ENCODE results near the gene RGPD3. TPM values are rescaled to one million over a fixed set of nuclear protein-coding genes. Genes with fewer than 3 reads are reported as not detected.
"Not testable (repeated sequence)": the region's sequence is repeated elsewhere in the genome, so short reads cannot be mapped to it uniquely, and the experiment has no call there.

RGPD3 gene
- total RNA-seq, 6 donors from 2014 or later, result 0.13 to 2.1 (median 0.73) TPM

DNA sequence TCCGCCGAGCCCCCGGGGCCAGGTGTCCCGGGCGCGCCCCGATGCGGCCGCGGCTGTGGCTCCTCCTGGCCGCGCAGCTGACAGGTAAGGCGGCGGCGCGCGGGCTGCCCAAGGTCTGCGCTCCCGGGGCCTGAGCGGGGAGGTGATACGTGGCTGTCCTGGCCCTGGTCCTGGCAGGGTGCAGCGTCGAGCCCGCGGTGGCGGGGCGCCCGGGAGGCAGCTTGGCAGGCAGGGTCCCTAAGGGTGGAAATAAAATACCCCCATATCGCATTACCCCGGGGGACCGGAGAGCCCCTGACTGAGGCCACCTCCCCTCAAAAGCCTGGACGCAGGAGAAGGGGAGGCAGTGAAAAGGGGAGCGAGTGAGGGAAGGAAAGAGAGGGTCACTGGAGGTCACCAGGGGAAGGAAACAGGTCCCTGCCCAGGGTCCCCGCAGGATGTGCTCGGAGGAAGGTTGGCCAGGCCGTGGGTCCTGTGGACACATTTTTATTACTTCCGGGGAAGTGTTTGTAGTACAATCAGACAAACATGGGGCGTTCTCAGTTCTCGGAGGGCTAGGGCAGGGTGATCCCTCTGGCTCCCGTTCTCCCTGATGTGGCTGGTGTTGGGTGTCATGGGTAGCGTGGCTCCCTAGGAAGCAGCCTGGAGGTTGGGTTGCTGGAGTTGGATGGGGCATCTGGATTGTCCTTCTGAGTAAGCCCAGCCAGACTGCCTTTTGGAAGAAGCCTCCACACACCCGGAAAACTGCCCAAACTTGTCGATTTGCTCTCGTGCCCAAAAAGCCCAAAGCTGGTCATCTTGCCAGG is 19.4 kb upstream of the RGPD3 start:
- DNase-seq, result peak in 1 of 2 donors; percentile 80
- not testable (repeated sequence) for H3K36me3 ChIP-seq; H3K27me3 ChIP-seq; H3K4me1 ChIP-seq; ATAC-seq (ENCODE audit: low FRiP score in 2 of 2); H3K27ac ChIP-seq; H3K4me3 ChIP-seq; H3K9me3 ChIP-seq
- 25 to 34% methylated on average over 15 to 23 of the region's 44 CpGs for WGBS, 2 donors

DNA sequence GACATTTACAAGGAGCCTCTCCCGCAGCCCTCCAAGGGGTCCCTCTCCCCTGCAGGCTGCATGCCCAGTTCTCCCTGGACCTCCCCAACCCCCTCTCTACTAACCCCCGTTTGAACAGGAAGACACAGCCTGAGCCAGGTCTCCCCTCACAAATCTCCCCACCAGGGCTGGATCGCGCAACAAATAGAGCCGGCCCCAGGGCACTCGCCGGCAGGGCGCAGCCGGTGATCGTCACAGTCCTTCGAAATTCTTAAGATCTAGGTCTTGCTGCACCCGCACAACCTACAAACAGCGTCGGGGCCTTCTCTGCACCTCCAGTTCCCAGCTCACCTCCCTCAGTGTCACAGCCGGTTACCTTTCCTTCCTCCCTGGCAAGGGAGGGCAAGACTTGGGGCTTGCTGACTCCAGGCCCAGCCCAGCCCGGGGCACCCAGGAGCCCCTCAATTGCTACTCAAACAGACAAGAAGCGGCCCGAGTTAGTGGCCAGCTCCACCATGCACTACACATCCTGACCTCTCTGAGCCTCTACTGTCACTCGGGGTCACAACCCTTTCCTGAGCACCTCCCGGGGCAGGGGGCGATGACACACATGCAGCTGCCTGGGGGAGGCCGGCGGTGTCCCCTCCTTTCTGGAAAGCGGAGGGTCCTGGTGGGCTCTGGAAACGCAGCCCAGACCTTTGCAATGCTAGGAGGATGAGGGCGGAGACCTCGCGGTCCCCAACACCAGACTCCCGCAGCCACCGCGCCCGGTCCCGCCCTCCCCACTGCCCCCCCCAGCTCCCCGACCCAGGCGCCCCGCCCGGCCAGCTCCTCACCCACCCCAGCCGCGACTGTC is 18.6 kb upstream of the RGPD3 start, which contains the start of gene CD8B2:
Gene CD8B2 (plus strand): TSS at position 814 of the 835 bp plus-strand sequence. CDS start 63 bp downstream, outside the sequence.
- not testable (repeated sequence) for H3K36me3 ChIP-seq; H3K27ac ChIP-seq; H3K4me3 ChIP-seq; H3K9me3 ChIP-seq; ATAC-seq (ENCODE audit: low FRiP score in 2 of 2); H3K27me3 ChIP-seq; H3K4me1 ChIP-seq
- 21 to 42% methylated on average over 5 to 18 of the region's 39 CpGs for WGBS, 2 donors
- DNase-seq, result peak in 1 of 2 donors; percentile 73

DNA sequence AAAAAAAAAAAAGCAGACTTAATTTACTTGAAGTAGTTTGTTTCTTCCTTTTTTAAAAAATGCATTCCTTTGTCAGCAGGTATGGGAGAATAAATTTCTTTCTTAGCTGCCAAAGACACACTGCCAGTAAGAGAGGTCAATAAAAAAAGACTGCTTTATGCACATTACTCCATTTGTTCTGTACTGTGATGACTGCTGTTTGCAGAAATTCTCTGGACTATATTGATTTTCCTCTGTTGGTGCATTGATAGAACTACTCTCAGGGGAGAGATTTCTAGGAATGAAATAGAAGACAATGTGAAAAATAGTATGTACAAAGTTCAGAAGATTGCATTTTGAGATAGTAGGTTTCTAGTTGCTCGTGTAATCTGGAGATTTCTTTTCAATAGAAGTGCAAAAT is 11.3 kb upstream of the RGPD3 start:
- ATAC-seq (ENCODE audit: low FRiP score in 2 of 2); H3K4me1 ChIP-seq; H3K27ac ChIP-seq; H3K9me3 ChIP-seq; H3K36me3 ChIP-seq; H3K27me3 ChIP-seq; DNase-seq; H3K4me3 ChIP-seq: not testable (repeated sequence)
- WGBS, 2 donors, result no CpG with 5 or more reads among the region's 1 CpG

GRCh38 chr2:106477647-106478046 is 9.4 kb upstream of the RGPD3 start:
- not testable (repeated sequence) for DNase-seq; H3K4me1 ChIP-seq; H3K4me3 ChIP-seq; H3K36me3 ChIP-seq; H3K27me3 ChIP-seq; ATAC-seq (ENCODE audit: low FRiP score in 2 of 2); H3K9me3 ChIP-seq; H3K27ac ChIP-seq
- WGBS, 2 donors, result 75 to 90% methylated on average over 1 to 2 of the region's 4 CpGs

DNA sequence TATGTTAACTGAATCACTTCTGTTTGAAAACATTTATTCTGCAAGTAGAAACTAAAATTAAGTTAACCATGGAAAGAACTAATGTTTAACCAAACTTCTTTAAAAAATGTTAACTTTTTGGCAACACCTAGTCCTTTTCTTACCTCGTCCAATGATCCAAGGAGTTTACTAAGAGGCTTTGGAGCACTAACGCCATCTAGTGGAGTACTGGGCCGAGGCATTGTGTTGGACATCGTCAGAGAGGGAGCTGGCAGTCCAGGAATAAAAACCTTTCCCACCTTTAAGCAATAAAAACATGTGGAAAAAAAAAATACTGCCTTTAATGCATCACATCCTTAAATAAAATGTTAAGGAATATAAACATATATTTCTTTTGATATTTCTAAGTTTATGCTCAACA is 2.4 kb upstream of the RGPD3 start:
- DNase-seq, result peak in 1 of 2 donors; percentile 49
- TF ChIP-seq CTCF (IDR thresholded peaks at IDR 0.05), result peak in 2 of 6 experiments; percentile 15 to 28

GRCh38 chr2:106467516-106467915 is 697 bp downstream of the RGPD3 start:
- H3K4me3 ChIP-seq, result not testable (repeated sequence)
- peak in 1 of 2 donors; percentile 73 for DNase-seq

More for the DNA sequence above, 2.4 kb upstream of the RGPD3 start:
- not testable (repeated sequence) for H3K27me3 ChIP-seq, H3K4me3 ChIP-seq, H3K36me3 ChIP-seq, H3K9me3 ChIP-seq, H3K27ac ChIP-seq, H3K4me1 ChIP-seq
- ATAC-seq (ENCODE audit: low FRiP score in 2 of 2), result peak; percentile 67 to 71
- 0 to 3% methylated on average over 3 to 4 of the region's 4 CpGs for WGBS, 2 donors

DNA sequence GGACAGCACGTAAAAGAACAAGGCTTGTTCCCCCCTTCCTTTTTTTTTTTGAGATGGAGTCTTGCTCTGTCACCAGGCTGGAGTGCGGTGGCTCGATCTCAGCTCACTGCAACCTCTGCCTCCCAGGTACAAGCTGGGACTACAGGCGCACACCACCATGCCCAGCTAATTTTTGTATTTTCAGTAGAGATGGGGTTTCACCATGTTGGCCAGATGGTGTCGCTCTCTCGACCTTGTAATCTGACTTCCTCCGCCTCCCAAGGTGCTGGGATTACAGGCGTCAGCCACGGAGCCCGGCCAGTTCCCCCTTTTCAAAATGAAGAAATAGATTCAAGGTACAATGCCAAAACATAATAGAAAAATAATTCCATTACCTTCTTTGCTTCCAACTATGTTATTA is 6.3 kb downstream of the RGPD3 start:
- not testable (repeated sequence) for H3K4me3 ChIP-seq; H3K27ac ChIP-seq; H3K27me3 ChIP-seq; DNase-seq; H3K4me1 ChIP-seq; ATAC-seq (ENCODE audit: low FRiP score in 2 of 2); H3K36me3 ChIP-seq; H3K9me3 ChIP-seq
- 59 to 70% methylated on average over 9 to 10 of the region's 10 CpGs for whole genome bisulfite sequencing, 2 donors

More at GRCh38 chr2:106467516-106467915, 697 bp downstream of the RGPD3 start:
- H3K9me3 ChIP-seq; H3K27me3 ChIP-seq; H3K36me3 ChIP-seq; H3K4me1 ChIP-seq; ATAC-seq (ENCODE audit: low FRiP score in 2 of 2); H3K27ac ChIP-seq: not testable (repeated sequence)
- 92 to 94% methylated on average over 21 to 46 of the region's 49 CpGs for WGBS, 2 donors

GRCh38 chr2:106390680-106391079 is 77.5 kb downstream of the RGPD3 start:
- 74 to 92% methylated on average over 5 of the region's 5 CpGs for WGBS, 2 donors
- not testable (repeated sequence) for H3K27ac ChIP-seq; ATAC-seq (ENCODE audit: low FRiP score in 2 of 2); H3K4me1 ChIP-seq; H3K4me3 ChIP-seq; H3K36me3 ChIP-seq; H3K27me3 ChIP-seq; DNase-seq; H3K9me3 ChIP-seq

- ATAC-seq (ENCODE audit: low FRiP score in 2 of 2), result not testable (repeated sequence)
These were observed 79.3 kb downstream of the RGPD3 start for GRCh38 chr2:106388814-106389410.

DNA sequence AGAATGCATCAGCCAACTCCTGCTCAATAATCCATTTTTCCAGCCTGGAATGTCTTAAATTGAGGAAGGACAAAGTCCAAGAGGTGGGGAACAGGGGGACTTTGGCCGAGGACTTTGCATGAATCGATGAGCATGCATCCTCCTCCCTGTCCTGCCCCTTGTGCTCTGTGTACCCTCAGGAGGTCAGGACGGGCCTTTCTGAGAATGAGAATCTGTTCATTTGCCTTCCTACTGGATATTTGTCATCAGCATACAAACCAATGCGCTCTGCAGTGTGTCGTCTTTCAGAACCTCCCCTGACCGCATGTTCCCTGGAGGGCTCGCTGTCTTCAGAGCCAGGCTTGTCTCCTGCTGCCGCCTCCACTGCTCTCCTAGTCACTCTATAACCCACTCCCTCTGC is 83.7 kb downstream of the RGPD3 start:
- not testable (repeated sequence) for H3K4me1 ChIP-seq; ATAC-seq (ENCODE audit: low FRiP score in 2 of 2); H3K36me3 ChIP-seq; H3K27me3 ChIP-seq; H3K4me3 ChIP-seq; DNase-seq; H3K27ac ChIP-seq; H3K9me3 ChIP-seq
- WGBS, 2 donors, result 90 to 96% methylated on average over 8 of the region's 8 CpGs

More at GRCh38 chr2:106388814-106389410, 79.3 kb downstream of the RGPD3 start:
- H3K27ac ChIP-seq, H3K4me1 ChIP-seq, H3K4me3 ChIP-seq, H3K9me3 ChIP-seq, H3K36me3 ChIP-seq, H3K27me3 ChIP-seq, DNase-seq: not testable (repeated sequence)
- 61 to 64% methylated on average over 6 of the region's 7 CpGs for WGBS, 2 donors

- WGBS, 2 donors, result 82 to 84% methylated on average over 4 of the region's 4 CpGs
- not testable (repeated sequence) for H3K4me3 ChIP-seq; H3K4me1 ChIP-seq; H3K27me3 ChIP-seq; ATAC-seq (ENCODE audit: low FRiP score in 2 of 2); DNase-seq; H3K27ac ChIP-seq; H3K9me3 ChIP-seq; H3K36me3 ChIP-seq
These were observed 86.3 kb downstream of the RGPD3 start for GRCh38 chr2:106381867-106382266.
